CMK (cell line): ENCODE measurements around the gene ZNF609.
A peak's percentile ranks its signal among the peaks of the same experiment; 100 is the strongest.
"Not testable (repeated sequence)": the region's sequence is repeated elsewhere in the genome, so short reads cannot be mapped to it uniquely, and the experiment has no call there.

Experiments used
- DNase-seq: peaks from one replicate; pipeline ENCODE4 v3.0.0-alpha.2; 2010; ENCODE audit warnings: low read depth

Gene ZNF609

GRCh38 chr15:64623347-64623996 is 163.1 kb downstream of the ZNF609 start:
- no peak for DNase-seq

GRCh38 chr15:64624242-64624641 is 163.9 kb downstream of the ZNF609 start:
- no peak for DNase-seq

- no peak for DNase-seq
These were observed 168.7 kb downstream of the ZNF609 start for GRCh38 chr15:64629063-64629462.

GRCh38 chr15:64630396-64631107 is 170.2 kb downstream of the ZNF609 start:
- no peak for DNase-seq

GRCh38 chr15:64632639-64633038 is 172.3 kb downstream of the ZNF609 start:
- not testable (repeated sequence) for DNase-seq

- no peak for DNase-seq
These were observed 173.0 kb downstream of the ZNF609 start for GRCh38 chr15:64633332-64633731.

GRCh38 chr15:64634027-64634426 is 173.6 kb downstream of the ZNF609 start:
- peak; percentile 7 for DNase-seq

GRCh38 chr15:64634576-64635498 is 174.5 kb downstream of the ZNF609 start:
- DNase-seq: no peak

GRCh38 chr15:64635499-64636495 is 175.4 kb downstream of the ZNF609 start:
- no peak for DNase-seq

- DNase-seq: no peak
These were observed 176.2 kb downstream of the ZNF609 start for GRCh38 chr15:64636556-64636955.

GRCh38 chr15:64637412-64637811 is 177.0 kb downstream of the ZNF609 start:
- no peak for DNase-seq

GRCh38 chr15:64639744-64640143 is 179.4 kb downstream of the ZNF609 start:
- not testable (repeated sequence) for DNase-seq

- DNase-seq: no peak
These were observed 179.9 kb downstream of the ZNF609 start for GRCh38 chr15:64640146-64640871.

GRCh38 chr15:64642875-64643274 is 182.5 kb downstream of the ZNF609 start:
- no peak for DNase-seq

GRCh38 chr15:64643685-64644084 is 183.3 kb downstream of the ZNF609 start:
- no peak for DNase-seq

- DNase-seq: not testable (repeated sequence)
These were observed 184.4 kb downstream of the ZNF609 start for GRCh38 chr15:64644811-64645210.

- DNase-seq: no peak
These were observed 185.6 kb downstream of the ZNF609 start for GRCh38 chr15:64645995-64646394.

GRCh38 chr15:64647367-64647766 is 187.0 kb downstream of the ZNF609 start:
- no peak for DNase-seq

- DNase-seq: no peak
These were observed 190.2 kb downstream of the ZNF609 start for GRCh38 chr15:64650552-64650951.

GRCh38 chr15:64651601-64652191 is 191.3 kb downstream of the ZNF609 start:
- no peak for DNase-seq
